IMR-90 (cell line): ENCODE data around the gene LRRC4. TPM values are rescaled to one million over a fixed set of nuclear protein-coding genes. Genes with fewer than 3 reads are reported as not detected.

Experiments used
- ATAC-seq: fragments of 200-7000 bp; cut with Tn5 transposase; 2 replicates; pipeline ENCODE4 v1.9.1; 2020; ENCODE audit warnings: low read depth, mild to moderate bottlenecking, moderate library complexity
- BruUV-seq: library from RNA; stranded (reverse); fragments of 400-500 nt; replicated peaks from 2 replicates; lab custom pipeline; 2021; lab: Mats Ljungman, UMichigan
- CTCF ChIA-PET: fragments of 300-600 bp; formaldehyde crosslinking; extraction: SDS; loops from one replicate; lab custom pipeline; 2021; ENCODE audit warnings: antibody characterized with exemption; lab: Yijun Ruan, JAX
- POLR2A ChIA-PET: fragments of 300-600 bp; sonication (Branson Sonifier 250); formaldehyde crosslinking; loops from one replicate; lab custom pipeline; 2022; ENCODE audit warnings: antibody characterized with exemption; ENCODE audit not compliant: unreplicated experiment; lab: Charles Lee
- DNase-seq: peaks from one replicate; pipeline ENCODE4 v3.0.0; 2013
- H2AFZ ChIP-seq: replicated peaks from 2 replicates; pipeline ENCODE3; 2013; ENCODE audit warnings: low read length, mild to moderate bottlenecking; ENCODE audit not compliant: poor library complexity
- H2AK5ac ChIP-seq: 2 replicates; pipeline ENCODE4 v1.6.1; 2013; ENCODE audit warnings: low read depth, low read length, inconsistent platforms
- H2AK9ac ChIP-seq: replicated peaks from 2 replicates; pipeline ENCODE3; 2013; ENCODE audit warnings: mild to moderate bottlenecking, low read depth, low read length, moderate library complexity; ENCODE audit not compliant: poor library complexity
- H2BK120ac ChIP-seq: 2 replicates; pipeline ENCODE4 v1.6.1; 2013; ENCODE audit warnings: low read depth, low read length, inconsistent platforms
- H2BK15ac ChIP-seq: 3 replicates; pipeline ENCODE4 v1.6.1; 2013; ENCODE audit warnings: low read depth, low read length, inconsistent platforms
- H2BK20ac ChIP-seq: 2 replicates; pipeline ENCODE4 v1.6.1; 2013; ENCODE audit warnings: low read depth, mild to moderate bottlenecking, inconsistent platforms, low read length, moderate library complexity
- H2BK5ac ChIP-seq: 2 replicates; pipeline ENCODE4 v1.6.1; 2013; ENCODE audit warnings: mild to moderate bottlenecking, low read depth, low read length, inconsistent platforms; ENCODE audit not compliant: poor library complexity, severe bottlenecking
- H3K14ac ChIP-seq: replicated peaks from 2 replicates; pipeline ENCODE4 v1.6.1; 2013; ENCODE audit warnings: low read depth, low read length, inconsistent platforms
- H3K18ac ChIP-seq: 2 replicates; pipeline ENCODE4 v1.6.1; 2013; ENCODE audit warnings: low read depth, low read length, control low read depth
- H3K23ac ChIP-seq: 2 replicates; pipeline ENCODE4 v1.6.1; 2013; ENCODE audit warnings: low read depth, low read length, inconsistent platforms
- H3K27ac ChIP-seq: 2 replicates; pipeline ENCODE4 v1.5.1; 2013; ENCODE audit warnings: mild to moderate bottlenecking, control low read depth, low read length; ENCODE audit not compliant: insufficient read depth
- H3K27me3 ChIP-seq: 2 replicates; pipeline ENCODE4 v1.6.1; 2013; ENCODE audit warnings: low read length; ENCODE audit not compliant: control insufficient read depth, insufficient read depth
- H3K36me3 ChIP-seq: 2 replicates; pipeline ENCODE4 v1.6.1; 2013; ENCODE audit warnings: low read length, mixed read lengths; ENCODE audit not compliant: control insufficient read depth, insufficient read depth
- H3K4ac ChIP-seq: 2 replicates; pipeline ENCODE4 v1.6.1; 2013; ENCODE audit warnings: low read depth, low read length, inconsistent platforms
- H3K4me1 ChIP-seq: 2 replicates; pipeline ENCODE4 v1.6.1; 2013; ENCODE audit warnings: low read length, mixed read lengths; ENCODE audit not compliant: control insufficient read depth, insufficient read depth
- H3K4me2 ChIP-seq: 2 replicates; pipeline ENCODE4 v1.6.1; 2013; ENCODE audit warnings: low read depth, mild to moderate bottlenecking, control low read depth, low read length, moderate library complexity
- H3K4me3 ChIP-seq: 2 replicates; pipeline ENCODE4 v1.5.1; 2013; ENCODE audit warnings: low read depth, mild to moderate bottlenecking, control low read depth, low read length, moderate library complexity; ENCODE audit not compliant: insufficient read depth
- H3K56ac ChIP-seq: 2 replicates; pipeline ENCODE4 v1.6.1; 2013; ENCODE audit warnings: low read length, inconsistent platforms; ENCODE audit not compliant: insufficient read depth; ENCODE audit errors: extremely low read depth
- H3K79me1 ChIP-seq, 2 experiments: 2 replicates each; pipeline ENCODE4 v1.6.1; 2013; ENCODE audit warnings: low read length in 2 of 2, inconsistent platforms in 1 of 2, low read depth in 1 of 2
- H3K9ac ChIP-seq: 2 replicates; pipeline ENCODE4 v1.6.1; 2013; ENCODE audit warnings: low read depth, low read length, control low read depth
- H3K9me1 ChIP-seq: 2 replicates; pipeline ENCODE4 v1.6.1; 2013; ENCODE audit warnings: low read length, inconsistent platforms; ENCODE audit not compliant: insufficient read depth
- H3K9me3 ChIP-seq: 2 replicates; pipeline ENCODE4 v1.6.1; 2013; ENCODE audit warnings: low read length; ENCODE audit not compliant: control insufficient read depth, insufficient read depth
- H4K20me1 ChIP-seq: 2 replicates; pipeline ENCODE4 v1.6.1; 2013; ENCODE audit warnings: low read length, inconsistent platforms; ENCODE audit not compliant: insufficient read depth
- H4K5ac ChIP-seq: 2 replicates; pipeline ENCODE4 v1.6.1; 2013; ENCODE audit warnings: mild to moderate bottlenecking, low read depth, low read length, control low read depth
- H4K8ac ChIP-seq, 2 experiments: 2 replicates each; pipeline ENCODE4 v1.6.1; 2013; ENCODE audit warnings: low read depth in 2 of 2, low read length in 2 of 2, control low read depth in 1 of 2, inconsistent platforms in 1 of 2
- H4K91ac ChIP-seq: 2 replicates; pipeline ENCODE4 v1.6.1; 2013; ENCODE audit warnings: low read depth, low read length, inconsistent platforms; ENCODE audit not compliant: insufficient read depth
- CEBPB ChIP-seq: IDR thresholded peaks from 2 replicates; pipeline ENCODE4 v1.6.1; 2012; ENCODE audit warnings: low read depth, low read length, improper control_type of control experiment
- CHD1 ChIP-seq: IDR thresholded peaks from 2 replicates; pipeline ENCODE4 v1.6.1; 2012; ENCODE audit warnings: low read depth, low read length, improper control_type of control experiment
- WGBS, 2 experiments: methylation state at CpG; one replicate each; pipeline versions ENCODE4 v1.1.5 to v1.1.7; 2013; ENCODE audit warnings: missing lambda C conversion rate in 2 of 2; ENCODE audit not compliant: insufficient read length in 1 of 2; ENCODE audit errors: extremely low coverage in 2 of 2; 5-methylcytosine and 5-hydroxymethylcytosine counted together
- dilution Hi-C: fragments of 300-500 bp; cut with HindIII; formaldehyde crosslinking; loops from one replicate; pipeline ENCODE4 v1.14.3; 2018; ENCODE audit warnings: low sequenced_read_pairs; ENCODE audit not compliant: unreplicated experiment
- in situ Hi-C: fragments of 300-500 bp; cut with MboI; formaldehyde crosslinking; loops from 3 replicates; pipeline ENCODE4 v1.14.3; 2019; ENCODE audit warnings: low sequenced_read_pairs, inconsistent platforms, mixed read lengths
- intact Hi-C: fragments of 100-400 bp; cut with micrococcal nuclease; formaldehyde crosslinking; loops from 2 replicates; pipeline ENCODE4 v1.10.0; 2022
- polyA plus RNA-seq, 3 experiments: library from polyadenylated mRNA; depleted of rRNA; stranded (reverse); fragments of >200 nt; gene quantifications; 2 replicates each; pipeline ENCODE4 v1.2.3, GENCODE V29; 2012; ENCODE audit warnings: low replicate concordance in 1 of 3
- total RNA-seq: library from RNA; depleted of rRNA; stranded (reverse); fragments of >200 nt; gene quantifications from 2 replicates; pipeline ENCODE4 v1.2.3, GENCODE V29; 2012

The LRRC4 gene
- total and polyA plus RNA-seq, 2 of the 4 experiments (the other 2 are of a cell fraction), result 0.54 to 0.55 TPM

DNA sequence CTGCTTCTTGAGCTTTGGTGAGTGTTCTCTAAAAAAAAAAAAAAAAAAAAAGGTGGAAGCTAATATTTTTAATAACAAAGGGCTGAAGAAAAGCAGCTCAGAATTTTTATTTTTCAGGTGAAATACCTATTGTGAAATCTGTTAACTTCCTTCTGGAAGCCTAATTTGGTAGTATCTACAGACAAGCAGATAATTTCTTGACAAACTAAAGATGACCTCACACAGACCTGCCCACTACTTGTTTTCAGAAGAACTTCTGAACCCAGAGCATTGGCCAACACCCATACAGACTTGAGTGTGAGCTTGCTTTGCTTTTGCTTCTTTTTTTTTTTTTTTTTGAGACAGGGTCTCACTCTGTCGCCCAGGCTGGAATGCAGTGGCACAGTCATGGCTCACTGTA, 31.2 kb downstream of the LRRC4 start:
- Histone ChIP-seq H3K27ac (no peak overlapping the region), H4K8ac (no peak overlapping the region), H3K9ac (no peak overlapping the region), H2AK9ac (no peak overlapping the region), H3K36me3 (peaks cover 8% of the 10 kb centered on the region), H3K4me2 (no peak overlapping the region), H2BK20ac (no peak overlapping the region), H2BK120ac (no peak overlapping the region), H3K79me1 (peaks cover 41 to 84% of the 10 kb centered on the region in 2 experiments), H3K4ac (no peak overlapping the region), H3K4me3 (no peak overlapping the region), H3K23ac (no peak overlapping the region), H2AK5ac (no peak overlapping the region), H2BK15ac (no peak overlapping the region), H4K20me1 (peaks cover 40% of the 10 kb centered on the region), H2BK5ac (no peak overlapping the region), H2AFZ (no peak overlapping the region), H4K91ac (no peak overlapping the region), H3K9me1 (peaks cover 36% of the 10 kb centered on the region), H3K56ac (no peak overlapping the region), H3K14ac (no peak overlapping the region), H3K27me3 (no peaks in the 10 kb centered on the region), H3K4me1 (peaks cover 13% of the 10 kb centered on the region), H3K9me3 (no peaks in the 10 kb centered on the region), H3K18ac (no peak overlapping the region), H4K5ac (no peak overlapping the region)
- ATAC-seq (no peak), DNase-seq (no peak)
- ChIA-PET CTCF (interaction anchor here (0.6 kb wide), 1 partner anchor 136 kb away, joined by 3 read pairs; no protein-coding TSS in a partner anchor), POLR2A (no interaction called here)
- no TSS peak for BruUV-seq
- dilution Hi-C loops, result no loop called here
- peak; percentile 8; the same call in 1 of the 2 replicates for TF ChIP-seq CEBPB
- no peak for TF ChIP-seq CHD1
- in situ Hi-C loops, result no loop called here
- intact Hi-C loops, result no loop called here
- WGBS, 2 experiments, result no CpG with 5 or more reads among the region's 1 CpG
